HG03442 (cell line): ENCODE results near the gene RCE1.
"Not testable (repeated sequence)": the region's sequence is repeated elsewhere in the genome, so short reads cannot be mapped to it uniquely, and the experiment has no call there.

ENCODE experiments used
- ATAC-seq: cut with Tn5 transposase; IDR thresholded peaks from one replicate; pipeline ENCODE4 v1.9.1; 2021; ENCODE audit warnings: mild to moderate bottlenecking, moderate library complexity; ENCODE audit not compliant: unreplicated experiment

The RCE1 gene, protein sequence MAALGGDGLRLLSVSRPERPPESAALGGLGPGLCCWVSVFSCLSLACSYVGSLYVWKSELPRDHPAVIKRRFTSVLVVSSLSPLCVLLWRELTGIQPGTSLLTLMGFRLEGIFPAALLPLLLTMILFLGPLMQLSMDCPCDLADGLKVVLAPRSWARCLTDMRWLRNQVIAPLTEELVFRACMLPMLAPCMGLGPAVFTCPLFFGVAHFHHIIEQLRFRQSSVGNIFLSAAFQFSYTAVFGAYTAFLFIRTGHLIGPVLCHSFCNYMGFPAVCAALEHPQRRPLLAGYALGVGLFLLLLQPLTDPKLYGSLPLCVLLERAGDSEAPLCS

DNA sequence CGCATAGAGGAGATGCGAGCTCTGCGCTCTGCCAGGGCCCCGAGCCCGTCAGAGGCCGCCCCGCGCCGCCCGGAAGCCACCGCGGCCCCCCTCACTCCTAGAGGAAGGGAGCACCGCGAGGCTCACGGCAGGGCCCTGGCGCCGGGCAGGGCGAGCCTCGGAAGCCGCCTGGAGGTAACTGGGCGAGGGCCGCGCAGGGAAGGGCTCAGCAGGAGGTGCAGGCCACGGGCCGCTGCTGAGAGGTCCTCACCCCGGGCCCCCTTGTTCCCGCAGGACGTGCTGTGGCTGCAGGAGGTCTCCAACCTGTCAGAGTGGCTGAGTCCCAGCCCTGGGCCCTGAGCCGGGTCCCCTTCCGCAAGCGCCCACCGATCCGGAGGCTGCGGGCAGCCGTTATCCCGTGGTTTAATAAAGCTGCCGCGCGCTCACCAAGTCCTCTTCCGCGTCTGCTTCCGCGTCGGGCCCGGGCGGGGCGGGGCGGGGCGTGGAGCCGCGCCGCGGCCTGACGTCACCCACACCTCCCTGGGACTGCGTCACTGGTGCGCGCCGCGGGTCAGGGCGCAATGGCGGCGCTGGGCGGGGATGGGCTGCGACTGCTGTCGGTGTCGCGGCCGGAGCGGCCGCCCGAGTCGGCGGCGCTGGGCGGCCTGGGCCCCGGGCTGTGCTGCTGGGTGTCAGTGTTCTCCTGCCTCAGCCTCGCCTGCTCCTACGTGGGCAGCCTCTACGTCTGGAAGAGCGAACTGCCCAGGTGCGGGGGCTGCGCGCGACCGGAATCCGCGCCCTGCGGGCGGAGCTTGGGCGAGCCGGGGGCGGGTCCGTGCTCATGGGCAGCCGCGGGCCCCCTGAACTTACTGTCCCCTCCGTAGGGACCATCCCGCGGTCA is at the start of gene RCE1:
Gene RCE1 (plus strand): TSS at position 546 of the 880 bp plus-strand sequence. CDS start 15 bp downstream, at position 561.
- ATAC-seq = peak; percentile 75

DNA sequence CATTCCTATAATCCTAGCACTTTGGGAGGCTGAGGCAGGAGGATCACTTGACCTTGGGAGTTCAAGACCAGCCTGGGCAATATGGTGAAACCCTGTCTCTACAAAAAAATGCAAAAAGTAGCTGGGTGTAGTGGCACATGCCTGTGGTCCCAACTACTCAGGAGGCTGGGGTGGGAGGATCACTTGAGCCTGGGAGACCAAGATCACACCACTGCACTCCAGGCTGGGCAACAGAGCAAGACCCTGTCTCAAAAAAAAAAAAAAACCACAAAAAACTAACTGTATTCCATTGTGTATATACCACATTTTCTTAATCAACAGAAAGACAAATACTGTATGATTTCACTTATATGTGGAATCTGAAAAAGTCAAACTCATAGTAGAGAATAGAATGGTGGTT is 43.4 kb upstream of the RCE1 start:
- ATAC-seq = not testable (repeated sequence)

DNA sequence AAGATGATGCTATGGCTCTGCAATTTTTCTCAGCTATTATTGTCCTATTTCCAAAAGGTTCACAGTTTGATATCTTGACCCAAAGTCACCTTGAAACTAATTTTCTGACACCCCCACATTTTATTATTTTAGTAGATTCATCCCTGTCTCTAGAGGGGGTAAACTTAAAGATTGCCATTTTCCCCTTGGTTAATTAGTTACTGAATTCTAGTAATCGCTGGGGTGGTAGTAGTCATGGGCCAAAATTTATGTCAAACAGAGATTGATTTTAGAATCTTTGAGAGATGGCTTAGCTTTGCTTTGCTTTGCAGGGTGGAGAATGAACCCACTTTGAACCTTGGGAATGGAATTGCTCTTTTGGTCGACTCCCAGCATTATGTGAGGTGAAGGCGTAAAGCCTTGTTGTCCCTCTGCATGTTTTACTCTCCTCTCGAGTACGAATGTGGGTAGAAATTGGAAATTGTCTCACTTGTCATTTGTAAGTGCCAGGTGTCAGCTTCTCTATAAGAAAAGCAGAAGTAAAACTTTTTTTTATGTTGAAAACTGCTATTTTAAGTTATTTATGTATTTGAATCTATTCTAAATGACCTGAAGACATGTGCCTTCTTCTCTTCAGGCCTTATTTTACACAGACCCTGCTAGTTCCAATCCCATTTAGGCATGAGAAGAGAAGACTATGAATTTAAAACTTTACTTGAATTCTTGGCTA is 42.4 kb upstream of the RCE1 start:
- ATAC-seq = no peak

DNA sequence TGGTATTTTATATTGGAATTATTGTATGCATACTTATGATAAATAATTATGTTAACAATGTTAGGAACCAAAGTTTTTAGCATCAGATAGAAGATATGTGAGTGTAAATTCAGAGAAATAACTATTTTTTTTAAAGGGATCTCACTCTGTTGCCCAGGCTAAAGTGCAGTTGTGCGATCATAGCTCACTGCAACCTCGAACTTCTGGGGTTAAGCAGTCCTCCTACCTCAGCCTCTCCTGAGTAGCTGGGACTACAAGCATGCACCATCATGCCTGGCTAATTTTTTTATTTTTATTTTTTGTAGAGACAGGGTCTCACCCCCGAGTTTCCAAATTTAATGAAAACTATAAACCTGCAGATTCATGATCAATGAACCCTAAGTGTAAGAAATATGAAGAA is 33.6 kb upstream of the RCE1 start:
- no peak for ATAC-seq

DNA sequence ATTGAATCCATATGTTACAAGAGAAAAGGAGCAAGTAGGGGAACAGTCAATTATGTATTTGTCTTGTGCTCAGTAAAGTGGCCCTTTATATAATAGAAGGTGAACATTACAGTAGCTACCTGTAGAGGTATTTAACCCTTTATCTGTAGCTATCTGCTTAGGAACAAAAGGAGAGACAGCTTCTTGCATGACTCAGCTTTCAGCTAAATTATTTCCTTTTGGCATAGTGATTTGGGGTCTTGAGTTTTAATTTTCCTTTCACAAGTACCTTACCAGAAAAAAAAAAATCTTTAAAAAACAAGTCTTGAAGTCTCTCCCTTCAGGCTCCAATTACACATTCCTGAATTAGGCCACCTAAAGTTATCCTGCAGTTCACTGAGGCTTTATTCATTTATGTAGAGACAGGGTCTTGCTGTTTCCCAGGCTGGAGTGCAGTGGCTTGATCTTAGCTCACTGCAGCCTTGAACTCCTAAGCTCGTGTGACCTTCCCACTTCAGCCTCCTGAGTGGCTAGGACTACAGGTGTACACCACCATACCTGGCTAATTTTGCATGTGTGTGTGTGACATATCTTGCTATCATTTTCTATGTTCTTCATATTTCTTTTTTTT is 32.6 kb upstream of the RCE1 start:
- no peak for ATAC-seq

DNA sequence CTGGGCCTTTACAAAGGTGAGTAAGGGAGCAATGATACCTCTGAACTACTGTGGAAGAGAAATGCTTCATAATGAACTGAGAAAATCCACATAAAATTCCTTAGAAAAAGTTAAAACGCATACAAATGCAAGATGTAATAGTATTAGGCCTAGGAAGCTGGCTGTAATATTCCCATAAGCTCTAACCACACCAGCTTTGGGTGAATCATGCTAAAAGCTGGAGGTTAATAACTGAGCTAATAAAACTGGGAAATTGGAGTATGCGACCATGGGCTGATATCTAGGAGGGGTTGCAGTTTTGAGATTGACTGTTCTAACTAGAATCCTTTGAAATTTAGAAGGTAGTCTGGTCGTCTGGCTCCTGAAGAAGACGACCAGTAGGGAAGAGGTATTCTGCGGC is 28.6 kb upstream of the RCE1 start:
- no peak for ATAC-seq

DNA sequence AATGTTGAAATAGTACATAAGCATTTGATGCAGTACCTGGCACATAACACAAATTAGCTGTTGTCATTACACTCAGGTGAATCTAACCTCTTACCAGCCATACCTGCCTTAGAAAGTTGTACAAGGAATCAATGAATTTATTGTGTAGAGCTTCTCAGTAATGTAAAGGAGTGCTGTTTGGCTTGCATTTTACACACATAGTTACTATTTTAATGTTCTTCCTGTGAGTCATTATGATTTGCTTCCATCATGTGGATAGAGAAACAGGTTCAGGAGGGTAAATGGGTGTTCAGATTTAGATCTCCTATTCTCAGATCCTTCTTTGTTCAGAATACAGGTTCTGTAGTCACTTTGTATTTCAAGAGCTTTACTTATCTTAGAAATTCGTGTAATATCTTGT is 27.6 kb upstream of the RCE1 start:
- no peak for ATAC-seq

DNA sequence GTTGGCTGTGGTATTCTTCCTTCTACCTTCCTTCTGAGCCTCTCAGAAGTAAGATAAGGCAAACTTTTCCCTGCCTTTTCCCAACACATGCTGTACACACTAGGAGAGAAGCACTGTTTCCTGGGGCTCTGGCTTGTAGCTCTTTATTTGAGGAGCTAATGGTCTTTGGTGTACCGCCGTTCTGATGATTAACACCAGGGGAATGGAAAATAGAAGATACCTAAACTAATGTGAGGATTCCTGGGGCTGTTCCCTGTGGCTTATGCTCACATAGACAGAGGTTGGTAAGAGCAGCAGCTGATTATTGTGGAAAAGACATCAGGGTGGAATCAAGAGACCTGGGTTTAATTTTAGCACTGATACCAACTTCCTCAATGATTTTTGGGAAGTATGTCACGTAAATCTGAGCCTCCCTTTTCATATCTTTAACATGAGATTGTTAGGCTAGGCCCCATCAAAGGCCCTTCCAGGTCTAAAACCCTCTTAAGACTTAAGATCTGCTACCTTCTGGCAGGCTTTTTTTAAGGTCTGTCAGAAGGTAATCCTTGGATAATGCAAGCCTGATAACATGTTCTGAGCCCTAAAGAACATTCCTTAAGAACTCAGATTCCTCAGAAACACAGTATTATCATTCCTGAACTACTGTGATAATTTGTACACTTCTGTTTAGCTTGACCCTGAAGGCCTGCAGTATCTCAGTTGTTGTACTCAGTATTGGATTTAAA is 24.8 kb upstream of the RCE1 start:
- ATAC-seq = no peak

DNA sequence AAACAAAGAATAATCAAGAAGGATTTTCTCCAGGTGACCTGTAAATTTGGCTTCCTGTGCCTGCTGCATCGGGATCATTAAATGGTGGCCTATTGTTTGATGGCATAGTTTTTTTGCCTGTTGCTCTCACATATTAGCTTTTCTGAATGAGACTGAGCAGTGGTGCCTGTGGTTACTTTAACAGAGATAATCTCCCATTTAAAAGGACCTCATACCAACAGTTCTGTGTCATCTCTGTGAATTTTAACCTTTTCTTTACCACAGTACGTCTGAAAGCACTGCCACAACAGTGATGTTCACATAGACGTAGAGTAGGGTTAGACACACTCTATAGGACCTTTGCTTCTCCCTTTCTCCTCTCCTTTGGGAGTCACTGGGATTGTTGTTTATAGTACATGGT is 22.9 kb upstream of the RCE1 start:
- ATAC-seq = no peak

DNA sequence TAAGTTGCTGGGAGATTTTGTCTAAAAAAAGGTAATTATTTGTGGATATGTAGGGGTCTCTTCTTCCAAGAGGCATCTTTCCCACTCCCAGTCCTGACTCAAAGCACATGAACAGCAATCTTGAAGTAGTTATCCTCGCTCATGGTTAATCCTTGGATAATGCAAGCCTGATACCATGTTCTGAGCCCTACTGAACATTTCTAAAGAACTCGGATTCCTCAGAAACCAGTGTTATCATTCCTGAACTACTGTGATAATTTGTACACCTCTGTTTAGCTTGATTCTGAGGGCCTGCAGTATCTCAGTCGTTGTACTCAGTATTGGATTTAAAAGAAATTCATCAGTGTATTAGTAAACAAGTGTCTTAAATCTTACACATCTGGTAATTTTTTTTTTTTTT is 22.3 kb upstream of the RCE1 start:
- ATAC-seq = no peak

DNA sequence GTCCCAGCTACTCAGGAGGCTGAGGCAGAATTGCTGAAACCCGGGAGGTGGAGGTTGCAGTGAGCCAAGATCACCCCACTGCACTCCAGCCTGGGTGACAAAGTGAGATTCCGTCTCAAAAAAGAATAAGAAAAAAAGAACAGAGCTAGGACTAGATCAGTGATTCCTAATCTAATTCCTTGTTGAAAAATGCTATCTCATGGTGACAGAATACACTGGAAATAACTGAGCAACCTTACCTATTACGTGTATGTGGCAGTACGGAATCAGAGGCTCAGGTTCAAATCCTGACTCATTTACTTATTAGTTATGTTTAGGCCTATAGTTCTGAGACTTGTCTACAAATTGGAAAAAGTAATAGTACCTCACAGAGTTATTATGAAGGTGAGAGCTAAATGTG is 19.5 kb upstream of the RCE1 start:
- no peak for ATAC-seq

DNA sequence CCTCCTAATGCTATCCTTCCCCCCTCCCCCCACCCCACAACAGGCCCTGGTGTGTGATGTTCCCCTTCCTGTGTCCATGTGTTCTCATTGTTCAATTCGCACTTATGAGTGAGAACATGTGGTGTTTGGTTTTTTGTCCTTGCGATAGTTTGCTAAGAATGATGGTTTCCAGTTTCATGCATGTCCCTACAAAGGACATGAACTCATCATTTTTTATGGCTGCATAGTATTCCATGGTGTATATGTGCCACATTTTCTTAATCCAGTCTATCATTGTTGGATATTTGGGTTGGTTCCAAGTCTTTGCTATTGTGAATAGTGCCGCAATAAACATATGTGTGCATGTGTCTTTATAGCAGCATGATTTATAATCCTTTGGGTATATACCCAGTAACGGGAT is 18.7 kb upstream of the RCE1 start:
- ATAC-seq = not testable (repeated sequence)

DNA sequence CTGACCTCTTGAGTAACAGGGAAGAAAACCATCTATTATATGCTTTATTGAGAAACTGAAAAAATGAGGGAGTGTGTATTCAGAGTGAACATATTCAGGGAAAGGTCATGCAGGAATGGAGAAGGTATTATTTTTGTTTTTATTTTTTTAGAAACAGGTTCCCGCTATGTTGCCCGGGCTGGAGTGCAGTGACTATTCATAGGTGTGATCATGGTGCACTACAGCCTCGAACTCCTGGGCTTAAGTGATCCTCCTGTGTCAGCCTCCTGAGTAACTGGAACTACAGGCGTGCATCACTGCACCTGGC is 8.7 kb upstream of the RCE1 start:
- ATAC-seq = no peak

DNA sequence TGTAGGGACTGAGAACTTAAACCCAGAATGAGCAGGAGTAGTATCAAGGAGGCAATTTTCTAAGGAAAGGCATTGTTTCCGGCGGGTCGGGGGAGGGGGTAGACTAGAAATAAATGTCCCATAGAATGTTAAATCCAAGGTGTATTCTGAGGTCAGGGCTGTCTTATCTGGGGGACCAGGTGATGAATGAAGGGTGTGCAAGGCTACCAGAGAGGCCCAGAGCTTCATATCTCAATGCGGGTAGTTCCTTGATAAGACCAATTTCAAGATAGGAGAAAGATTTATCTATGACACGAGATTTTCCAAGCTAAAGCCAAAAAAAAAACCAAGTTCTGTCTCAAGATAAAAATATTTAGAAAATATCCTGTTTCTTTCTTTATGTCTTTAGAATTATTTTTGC is 8.3 kb upstream of the RCE1 start:
- ATAC-seq = no peak

DNA sequence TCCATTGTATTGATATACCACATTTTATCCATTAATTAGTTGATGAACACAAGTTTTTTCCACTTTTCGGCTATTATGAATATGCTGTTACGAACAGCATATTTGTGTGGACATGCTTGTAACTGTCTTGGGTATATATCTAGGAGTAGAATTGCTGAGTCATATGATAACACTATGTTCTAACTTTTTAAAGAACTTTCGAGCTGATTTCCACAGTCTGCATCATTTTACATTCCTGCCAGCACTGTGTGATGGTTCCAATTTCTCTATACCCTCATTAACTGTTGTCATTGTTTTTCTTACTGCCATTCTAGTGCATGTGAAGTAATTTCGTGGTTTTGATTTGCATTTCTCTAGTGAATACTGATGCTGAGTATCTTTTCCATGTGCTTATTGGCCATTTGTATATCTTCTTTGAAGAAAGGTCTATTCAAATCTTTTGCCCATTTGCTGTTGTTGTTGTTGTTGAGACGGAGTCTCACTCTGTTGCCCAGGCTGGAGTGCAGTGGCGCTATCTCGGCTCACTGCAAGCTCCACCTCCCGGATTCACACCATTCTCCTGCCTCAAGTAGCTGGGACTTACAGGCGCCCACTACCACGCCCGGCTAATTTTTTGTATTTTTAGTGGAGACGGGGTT is 7.4 kb upstream of the RCE1 start:
- no peak for ATAC-seq

DNA sequence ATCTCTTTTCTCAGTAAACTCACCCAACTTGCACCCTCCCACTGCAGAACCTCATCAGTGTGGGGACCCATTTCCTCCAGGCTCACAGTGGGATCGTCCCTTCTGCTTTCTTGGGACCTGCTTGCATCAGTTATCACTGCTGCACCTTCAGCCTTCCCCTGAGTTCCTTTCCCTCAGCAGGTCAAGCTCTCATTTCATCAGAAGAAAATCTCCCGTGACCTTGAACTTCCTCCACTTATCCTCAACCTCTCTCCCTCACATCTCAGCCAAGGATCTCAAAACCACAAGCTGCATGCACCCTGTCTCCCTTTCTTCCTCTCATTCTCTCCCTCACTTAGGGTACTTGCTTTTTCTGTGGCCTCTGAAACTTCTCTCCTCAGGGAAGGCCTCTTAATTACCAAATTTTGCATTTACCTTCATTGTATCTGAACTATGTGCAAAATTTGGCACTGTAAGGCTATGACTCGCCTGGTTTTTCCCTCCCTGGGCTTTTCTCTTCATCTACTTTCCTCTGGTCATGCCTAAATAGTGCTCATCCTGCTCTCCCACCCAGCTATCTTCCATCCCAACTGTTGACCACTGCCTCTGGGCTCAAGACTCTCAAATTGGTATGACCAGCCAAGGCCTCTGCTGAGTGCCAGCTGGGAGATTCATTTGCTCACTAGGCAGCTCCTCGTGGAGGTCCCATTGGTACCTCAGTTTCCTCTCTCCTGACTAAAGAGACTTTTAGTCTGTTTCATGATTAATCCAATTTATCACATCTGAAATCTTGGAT is 2.7 kb upstream of the RCE1 start:
- no peak for ATAC-seq

DNA sequence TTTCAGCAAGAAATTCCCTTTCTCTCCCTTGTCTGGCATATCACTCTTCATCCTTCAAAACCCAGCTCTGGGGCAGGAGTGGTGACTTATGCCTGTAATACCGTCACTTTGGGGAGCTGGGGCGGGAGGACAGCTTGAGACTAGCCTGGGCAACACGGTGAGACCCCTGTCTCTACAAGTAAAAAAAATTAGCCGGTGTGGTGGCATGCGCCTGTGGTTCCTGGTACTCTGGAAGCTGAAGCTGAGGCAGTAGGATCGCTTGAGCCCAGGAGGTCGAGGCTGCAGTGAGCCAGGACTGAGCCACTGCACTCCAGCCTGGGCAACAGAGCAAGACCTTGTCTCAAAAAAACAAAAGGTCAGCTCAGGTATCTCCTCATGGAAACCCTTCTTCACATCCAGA is 1.4 kb upstream of the RCE1 start:
- no peak for ATAC-seq

DNA sequence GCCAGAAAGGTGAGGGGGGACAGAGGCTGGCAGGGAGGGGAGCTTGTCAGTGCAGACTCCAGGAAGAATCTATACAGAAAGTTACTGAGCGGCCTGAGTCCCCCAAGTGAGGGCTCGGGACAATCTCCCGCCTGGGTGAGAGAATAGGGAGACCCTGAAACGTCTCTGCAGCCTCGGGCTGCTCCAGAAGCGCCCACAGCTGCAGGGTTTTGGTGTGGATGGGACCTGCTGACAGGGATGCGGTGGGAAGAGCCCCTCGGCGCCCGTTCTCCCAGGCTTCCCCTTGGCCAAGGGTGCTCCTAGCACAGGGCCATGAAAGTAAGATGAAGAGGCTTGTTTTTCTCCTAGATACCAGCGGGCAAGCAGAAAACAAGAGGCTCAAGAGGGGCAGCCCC is 743 bp upstream of the RCE1 start:
- no peak for ATAC-seq

DNA sequence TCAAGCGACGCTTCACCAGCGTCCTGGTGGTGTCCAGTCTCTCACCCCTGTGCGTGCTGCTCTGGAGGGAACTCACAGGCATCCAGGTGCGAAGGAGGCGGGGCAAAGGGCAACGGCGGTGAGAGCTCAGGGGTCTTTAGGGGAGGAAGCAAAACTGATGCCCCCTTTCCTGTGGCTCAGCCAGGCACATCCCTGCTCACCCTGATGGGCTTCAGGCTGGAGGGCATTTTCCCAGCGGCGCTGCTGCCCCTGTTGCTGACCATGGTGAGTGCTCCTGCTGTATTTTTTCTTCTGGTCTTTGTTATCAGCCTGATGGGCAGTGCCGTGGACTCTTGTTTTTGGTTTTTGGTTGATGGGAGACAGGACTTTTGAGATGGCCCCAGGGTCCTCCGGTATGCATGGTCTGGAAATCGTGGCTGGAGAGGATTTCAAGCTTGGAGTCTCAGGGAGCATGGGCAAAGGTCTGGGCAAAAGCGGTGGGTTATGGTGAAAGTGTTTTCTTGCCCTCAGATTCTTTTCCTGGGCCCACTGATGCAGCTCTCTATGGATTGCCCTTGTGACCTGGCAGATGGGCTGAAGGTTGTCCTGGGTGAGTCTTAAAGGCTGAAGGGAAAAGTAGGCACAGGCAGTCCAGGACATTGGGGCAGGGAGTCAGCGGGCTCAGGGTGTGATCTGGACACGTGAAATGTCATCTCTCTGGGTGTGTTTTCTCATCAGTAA is 695 bp downstream of the RCE1 start:
- ATAC-seq = no peak
